GM12878 (cell line): ENCODE results near the gene PIGV.

Experiments used
- BACH1 ChIP-seq: fragments of 450-650 bp; IDR thresholded peaks from 2 replicates; pipeline ENCODE4 v1.6.1; 2017; ENCODE audit warnings: mild to moderate bottlenecking, borderline replicate concordance
- ETV6 ChIP-seq, 2 experiments: fragments of 450-650 bp in 1 of 2; IDR thresholded peaks in 1 of 2; conservative IDR thresholded peaks in 1 of 2; 2 replicates each; pipeline ENCODE4 v1.6.1; 2014; ENCODE audit warnings: antibody characterized with exemption in 1 of 2, borderline replicate concordance in 1 of 2, low read depth in 1 of 2, mild to moderate bottlenecking in 1 of 2, moderate library complexity in 1 of 2
- EZH2 ChIP-seq: IDR thresholded peaks from 2 replicates; pipeline ENCODE4 v1.6.1; 2012; ENCODE audit warnings: low read depth, mild to moderate bottlenecking, control low read depth, inconsistent platforms, low read length, borderline replicate concordance; ENCODE audit not compliant: control insufficient read depth
- FOS ChIP-seq: IDR thresholded peaks from 3 replicates; pipeline ENCODE4 v1.6.1; 2011; ENCODE audit warnings: borderline replicate concordance; ENCODE audit not compliant: insufficient read length; ENCODE audit errors: extremely low read depth
- GATAD2B ChIP-seq: fragments of 450-650 bp; conservative IDR thresholded peaks from 2 replicates; pipeline ENCODE4 v1.6.1; 2017; ENCODE audit warnings: low read depth, mild to moderate bottlenecking, moderate library complexity
- HCFC1 ChIP-seq: fragments of 150-350 bp; IDR thresholded peaks from 2 replicates; pipeline ENCODE4 v1.6.1; 2014; ENCODE audit warnings: low read length
- KAT2A ChIP-seq: conservative IDR thresholded peaks from 2 replicates; pipeline ENCODE4 v1.6.1; 2011; ENCODE audit warnings: low read depth, low read length; ENCODE audit not compliant: control insufficient read depth
- NRF1 ChIP-seq: conservative IDR thresholded peaks from 2 replicates; pipeline ENCODE4 v1.6.1; 2011; ENCODE audit warnings: mild to moderate bottlenecking, low read depth, low read length, improper control_type of control experiment
- TARDBP ChIP-seq: IDR thresholded peaks from 2 replicates; pipeline ENCODE4 v1.6.1; 2016; ENCODE audit warnings: borderline replicate concordance
- TF ChIP-seq, protein P1 (sequence below), 3 experiments: IDR thresholded peaks in 2 of 3; conservative IDR thresholded peaks in 1 of 3; 2 replicates each; pipeline ENCODE4 v1.5.1; 2011; ENCODE audit warnings: low read depth in 3 of 3, low read length in 3 of 3, mild to moderate bottlenecking in 3 of 3, control low read depth in 2 of 3, moderate library complexity in 2 of 3, inconsistent platforms in 1 of 3, mixed read lengths in 1 of 3; ENCODE audit not compliant: control insufficient read depth in 2 of 3, insufficient read depth in 1 of 3; ENCODE audit errors: extremely low read depth in 1 of 3
- TF ChIP-seq, protein P2 (sequence below): IDR thresholded peaks from 2 replicates; pipeline ENCODE4 v1.6.1; 2011; ENCODE audit warnings: mild to moderate bottlenecking, low read depth, low read length, moderate library complexity; ENCODE audit not compliant: insufficient replicate concordance

DNA sequence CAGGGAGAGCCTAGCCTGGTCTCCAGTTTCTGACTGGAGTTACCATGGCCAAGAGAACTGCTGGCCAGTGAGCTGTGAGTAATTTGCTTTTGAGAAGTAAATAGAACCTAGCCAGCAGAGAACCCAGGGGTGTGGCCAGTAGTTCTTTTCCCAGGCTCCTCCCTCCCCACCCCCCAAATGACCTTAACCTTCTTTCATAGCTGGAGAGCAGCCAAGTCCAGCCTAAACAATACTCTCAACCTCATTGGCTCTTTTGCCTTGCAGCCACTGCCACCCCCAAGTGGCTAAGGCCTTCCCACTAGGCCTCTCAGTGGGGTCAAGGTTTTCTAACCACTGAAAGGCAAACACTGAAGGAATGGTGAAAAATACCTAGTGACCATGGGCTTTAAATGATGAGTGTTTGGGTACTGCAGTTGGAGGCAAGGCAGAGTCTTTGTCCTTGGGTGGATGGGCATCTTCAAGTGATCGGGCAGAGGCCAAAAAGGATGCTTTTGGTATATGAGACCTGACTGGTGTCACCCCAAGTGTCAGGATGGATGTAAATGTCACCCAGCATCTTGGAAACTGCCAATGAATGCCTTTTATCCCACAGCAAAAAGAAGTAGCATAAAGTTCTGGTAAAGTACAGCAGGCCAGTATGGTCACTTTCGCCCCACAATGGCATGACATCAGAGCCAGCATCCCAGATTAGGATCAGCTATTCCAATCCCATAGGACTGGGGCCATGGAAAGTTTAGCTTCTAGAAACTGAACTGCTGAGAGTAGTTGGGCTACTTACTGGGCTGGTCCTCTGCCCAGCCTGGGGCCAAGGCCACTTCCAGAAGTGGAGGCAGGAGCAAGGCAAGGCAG is 3.5 kb upstream of the PIGV start:
- TF ChIP-seq, protein P1, sequence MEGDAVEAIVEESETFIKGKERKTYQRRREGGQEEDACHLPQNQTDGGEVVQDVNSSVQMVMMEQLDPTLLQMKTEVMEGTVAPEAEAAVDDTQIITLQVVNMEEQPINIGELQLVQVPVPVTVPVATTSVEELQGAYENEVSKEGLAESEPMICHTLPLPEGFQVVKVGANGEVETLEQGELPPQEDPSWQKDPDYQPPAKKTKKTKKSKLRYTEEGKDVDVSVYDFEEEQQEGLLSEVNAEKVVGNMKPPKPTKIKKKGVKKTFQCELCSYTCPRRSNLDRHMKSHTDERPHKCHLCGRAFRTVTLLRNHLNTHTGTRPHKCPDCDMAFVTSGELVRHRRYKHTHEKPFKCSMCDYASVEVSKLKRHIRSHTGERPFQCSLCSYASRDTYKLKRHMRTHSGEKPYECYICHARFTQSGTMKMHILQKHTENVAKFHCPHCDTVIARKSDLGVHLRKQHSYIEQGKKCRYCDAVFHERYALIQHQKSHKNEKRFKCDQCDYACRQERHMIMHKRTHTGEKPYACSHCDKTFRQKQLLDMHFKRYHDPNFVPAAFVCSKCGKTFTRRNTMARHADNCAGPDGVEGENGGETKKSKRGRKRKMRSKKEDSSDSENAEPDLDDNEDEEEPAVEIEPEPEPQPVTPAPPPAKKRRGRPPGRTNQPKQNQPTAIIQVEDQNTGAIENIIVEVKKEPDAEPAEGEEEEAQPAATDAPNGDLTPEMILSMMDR (IDR thresholded peaks at IDR 0.05 in 2 of 3, conservative IDR thresholded peaks at IDR 0.05 in 1 of 3; ENCODE audit: control insufficient read depth in 2 of 3, extremely low read depth in 1 of 3, insufficient read depth in 1 of 3, low read depth in 3 of 3, low read length in 3 of 3) = no peak
- TF ChIP-seq HCFC1 = no peak
- TF ChIP-seq EZH2 = no peak
- TF ChIP-seq ETV6 (conservative IDR thresholded peaks at IDR 0.05 in 1 of 2, IDR thresholded peaks at IDR 0.05 in 1 of 2; ENCODE audit: borderline replicate concordance in 1 of 2, low read depth in 1 of 2) = no peak
- TF ChIP-seq FOS = no peak
- no peak for TF ChIP-seq KAT2A
- no peak for TF ChIP-seq GATAD2B
- no peak for TF ChIP-seq BACH1
- TF ChIP-seq TARDBP = no peak
- no peak for TF ChIP-seq NRF1
- TF ChIP-seq, protein P2, sequence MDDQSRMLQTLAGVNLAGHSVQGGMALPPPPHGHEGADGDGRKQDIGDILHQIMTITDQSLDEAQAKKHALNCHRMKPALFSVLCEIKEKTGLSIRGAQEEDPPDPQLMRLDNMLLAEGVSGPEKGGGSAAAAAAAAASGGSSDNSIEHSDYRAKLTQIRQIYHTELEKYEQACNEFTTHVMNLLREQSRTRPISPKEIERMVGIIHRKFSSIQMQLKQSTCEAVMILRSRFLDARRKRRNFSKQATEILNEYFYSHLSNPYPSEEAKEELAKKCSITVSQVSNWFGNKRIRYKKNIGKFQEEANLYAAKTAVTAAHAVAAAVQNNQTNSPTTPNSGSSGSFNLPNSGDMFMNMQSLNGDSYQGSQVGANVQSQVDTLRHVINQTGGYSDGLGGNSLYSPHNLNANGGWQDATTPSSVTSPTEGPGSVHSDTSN = no peak
